OCI-LY3 (cell line): ENCODE data around the gene GNG2.

Experiments
- EZH2phosphoT487 ChIP-seq: fragments of 200-600 bp; shearing (Covaris generic); IDR thresholded peaks from 2 replicates; pipeline ENCODE4 v1.6.1; 2018; ENCODE audit warnings: antibody characterized with exemption, mixed run types, low read depth
- TF ChIP-seq, protein P1 (sequence below): fragments of 200-600, 300-600 bp; sonication (generic); IDR thresholded peaks from 2 replicates; pipeline ENCODE4 v1.5.1; 2014; ENCODE audit warnings: antibody characterized with exemption, low read length, low read depth

- TF ChIP-seq, protein P1, sequence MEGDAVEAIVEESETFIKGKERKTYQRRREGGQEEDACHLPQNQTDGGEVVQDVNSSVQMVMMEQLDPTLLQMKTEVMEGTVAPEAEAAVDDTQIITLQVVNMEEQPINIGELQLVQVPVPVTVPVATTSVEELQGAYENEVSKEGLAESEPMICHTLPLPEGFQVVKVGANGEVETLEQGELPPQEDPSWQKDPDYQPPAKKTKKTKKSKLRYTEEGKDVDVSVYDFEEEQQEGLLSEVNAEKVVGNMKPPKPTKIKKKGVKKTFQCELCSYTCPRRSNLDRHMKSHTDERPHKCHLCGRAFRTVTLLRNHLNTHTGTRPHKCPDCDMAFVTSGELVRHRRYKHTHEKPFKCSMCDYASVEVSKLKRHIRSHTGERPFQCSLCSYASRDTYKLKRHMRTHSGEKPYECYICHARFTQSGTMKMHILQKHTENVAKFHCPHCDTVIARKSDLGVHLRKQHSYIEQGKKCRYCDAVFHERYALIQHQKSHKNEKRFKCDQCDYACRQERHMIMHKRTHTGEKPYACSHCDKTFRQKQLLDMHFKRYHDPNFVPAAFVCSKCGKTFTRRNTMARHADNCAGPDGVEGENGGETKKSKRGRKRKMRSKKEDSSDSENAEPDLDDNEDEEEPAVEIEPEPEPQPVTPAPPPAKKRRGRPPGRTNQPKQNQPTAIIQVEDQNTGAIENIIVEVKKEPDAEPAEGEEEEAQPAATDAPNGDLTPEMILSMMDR, result no peak
- TF ChIP-seq EZH2phosphoT487, result no peak
Measured at GRCh38 chr14:52014601-52015267, 154.3 kb downstream of the GNG2 start.
